ENCODE results near the gene CST6. TPM values are rescaled to one million over a fixed set of nuclear protein-coding genes. Genes with fewer than 3 reads are reported as not detected.
A peak's percentile ranks its signal among the peaks of the same experiment; 100 is the strongest.

CST6 gene
- total and polyA plus RNA-seq, 2 of the 13 experiments (the other 11 are each of a cell fraction or from before 2014, with no cell fraction given) = not detected

- TF ChIP-seq IRX3 (CRISPR knock-in tag; IDR thresholded peaks at IDR 0.05; ENCODE audit: borderline replicate concordance, low read depth) = no peak
- TF ChIP-seq MED8 (CRISPR knock-in tag; IDR thresholded peaks at IDR 0.05; ENCODE audit: insufficient replicate concordance) = no peak
- peak; percentile 50; the same call in 1 of the 2 replicates for TF ChIP-seq ZNF263 (CRISPR knock-in tag; IDR thresholded peaks at IDR 0.05)
- TF ChIP-seq ZBTB33 (CRISPR knock-in tag; IDR thresholded peaks at IDR 0.05) = peak; percentile 40; the same call in 1 of the 2 replicates
- TF ChIP-seq ATRX (CRISPR knock-in tag; IDR thresholded peaks at IDR 0.05; ENCODE audit: borderline replicate concordance) = no peak
- peak; percentile 70 for TF ChIP-seq ZNF629 (CRISPR knock-in tag; conservative IDR thresholded peaks at IDR 0.05)
- TF ChIP-seq BHLHE40 (IDR thresholded peaks at IDR 0.05; ENCODE audit: low read length) = no peak
- no peak for TF ChIP-seq ZNF264 (CRISPR knock-in tag; IDR thresholded peaks at IDR 0.05)
- Histone ChIP-seq H3K4me3 (replicated peaks in 1 of 3; ENCODE audit: insufficient read depth in 1 of 3, low read depth in 2 of 3, low read length in 3 of 3) (no peak overlapping the region), H2AFZ (ENCODE audit: low read length) (no peak overlapping the region), H3K79me2 (ENCODE audit: insufficient read depth, low read length) (no peaks in the 10 kb centered on the region), H3K27me3 (ENCODE audit: control insufficient read depth in 1 of 2, insufficient read depth in 2 of 2, low read length in 2 of 2) (peaks cover 6 to 43% of the 10 kb centered on the region in 2 experiments; a peak in 4 of 5 replicates), H3K27ac (ENCODE audit: extremely low read length, insufficient read depth, low read length) (no peak overlapping the region), H3K9me3 (ENCODE audit: low read length) (no peaks in the 10 kb centered on the region), H4K20me1 (ENCODE audit: insufficient read depth, low read length) (no peaks in the 10 kb centered on the region), H3K9ac (ENCODE audit: insufficient read depth, low read depth, low read length) (no peak overlapping the region), H3K4me2 (ENCODE audit: low read depth, low read length) (no peak overlapping the region; the same call in 1 of the 2 replicates), H3K4me1 (ENCODE audit: insufficient read depth, low read length) (peaks cover 14% of the 10 kb centered on the region; the same call in 1 of the 2 replicates), H3K36me3 (replicated peaks in 1 of 2; ENCODE audit: control insufficient read depth in 1 of 2, insufficient read depth in 2 of 2, low read length in 2 of 2) (no peaks in the 10 kb centered on the region)
- POLR2A ChIA-PET = interaction anchor here (1.2 kb wide), 1 partner anchor 9 kb away, joined by 3 read pairs; the partner anchor contains the start of genes BANF1 and EIF1AD
- in situ Hi-C loops (cut with HindIII; ENCODE audit: extremely low pct_ligation_motif_present, low pct_unique_long_range_greater_than_20kb) (no loop called here), intact Hi-C loops (cut with micrococcal nuclease; ENCODE audit: unreplicated experiment) (no loop called here)
- WGBS (ENCODE audit: low lambda C conversion rate) = 5% methylated on average over 6 of the region's 14 CpGs
- CTCF ChIA-PET (ENCODE audit: low intra/inter-chr PET ratio, low total read pairs) = no interaction called here
- ATAC-seq = no peak
- FAIRE-seq = no peak
- no TSS peak for BruUV-seq (replicated peaks)
- no peak for DNase-seq (ENCODE audit: low spot score)
Measured at GRCh38 chr11:66011239-66011784, 496 bp upstream of the CST6 start.

Measured in HepG2 (cell line).